Spinal cord (tissue), 10 donors: ENCODE measurements around the gene USP28. TPM values are rescaled to one million over a fixed set of nuclear protein-coding genes. Genes with fewer than 3 reads are reported as not detected.

ENCODE experiments used
- DNase-seq, 6 donors: peaks; one replicate each; pipeline versions ENCODE4 v3.0.0 to v3.0.0-alpha.2; 2013 to 2015; ENCODE audit warnings: low spot score in 6 of 6, low read depth in 4 of 6
- H3K27ac ChIP-seq: one replicate; pipeline ENCODE4 v1.5.1; 2013; ENCODE audit warnings: low read depth, low read length, control low read depth
- H3K27me3 ChIP-seq: one replicate; pipeline ENCODE4 v1.6.1; 2013; ENCODE audit warnings: low read length; ENCODE audit not compliant: control insufficient read depth, insufficient read depth
- H3K36me3 ChIP-seq: one replicate; pipeline ENCODE4 v1.6.1; 2013; ENCODE audit warnings: low read length; ENCODE audit not compliant: control insufficient read depth, insufficient read depth
- H3K4me1 ChIP-seq: one replicate; pipeline ENCODE4 v1.6.1; 2013; ENCODE audit warnings: low read length; ENCODE audit not compliant: control insufficient read depth, insufficient read depth
- H3K4me3 ChIP-seq: one replicate; pipeline ENCODE4 v1.5.1; 2013; ENCODE audit warnings: low read depth, low read length, control low read depth
- H3K9me3 ChIP-seq: one replicate; pipeline ENCODE4 v1.6.1; 2013; ENCODE audit warnings: low read length; ENCODE audit not compliant: control insufficient read depth, insufficient read depth
- WGBS: methylation state at CpG from one replicate; pipeline ENCODE4 v1.1.5; 2013; ENCODE audit warnings: missing lambda C conversion rate; ENCODE audit not compliant: insufficient coverage; 5-methylcytosine and 5-hydroxymethylcytosine counted together
- polyA plus RNA-seq, 2 donors: library from polyadenylated mRNA; unstranded; fragments of 120-200 nt; gene quantifications; one replicate each; pipeline ENCODE4 v1.2.1, GENCODE V29; 2013; ENCODE audit not compliant: insufficient read length in 2 of 2
- total RNA-seq, 2 donors: library from RNA; depleted of rRNA in 1 of 2; stranded (reverse); fragments of 120-200 nt in 1 of 2; fragments of >200 nt in 1 of 2; gene quantifications; one replicate each; pipeline versions ENCODE4 v1.2.3 to v1.2.4, GENCODE V29; 2013 to 2014
- donor health status: healthy.

Gene USP28
- total and polyA plus RNA-seq, 4 donors: 21.9 to 38.1 (median 28.7) TPM

DNA sequence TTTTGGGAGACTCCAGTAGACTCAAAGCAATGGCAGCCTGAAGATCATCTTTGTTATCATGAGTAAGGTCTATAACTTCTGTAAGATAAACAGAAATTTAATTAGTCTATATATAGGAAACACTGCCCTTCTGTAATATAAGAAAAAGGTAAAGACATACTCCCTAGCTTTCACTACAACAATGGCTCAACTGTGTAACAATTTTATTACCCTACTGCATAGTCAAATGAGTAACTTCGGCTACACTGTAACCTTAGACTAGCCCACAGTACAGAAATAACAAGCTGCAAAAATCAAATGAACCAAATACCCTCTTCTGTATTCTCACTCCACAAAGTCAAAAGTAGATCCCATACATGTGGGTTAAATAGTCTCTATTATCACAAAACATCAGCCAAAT is 33.7 kb downstream of the USP28 start:
- no CpG with 5 or more reads among the region's 1 CpG for WGBS
- Histone ChIP-seq H3K4me1 (no peaks in the 10 kb centered on the region), H3K4me3 (no peak overlapping the region), H3K9me3 (no peaks in the 10 kb centered on the region), H3K27ac (no peak overlapping the region), H3K36me3 (peaks cover 15% of the 10 kb centered on the region), H3K27me3 (no peaks in the 10 kb centered on the region)
- no peak for DNase-seq

DNA sequence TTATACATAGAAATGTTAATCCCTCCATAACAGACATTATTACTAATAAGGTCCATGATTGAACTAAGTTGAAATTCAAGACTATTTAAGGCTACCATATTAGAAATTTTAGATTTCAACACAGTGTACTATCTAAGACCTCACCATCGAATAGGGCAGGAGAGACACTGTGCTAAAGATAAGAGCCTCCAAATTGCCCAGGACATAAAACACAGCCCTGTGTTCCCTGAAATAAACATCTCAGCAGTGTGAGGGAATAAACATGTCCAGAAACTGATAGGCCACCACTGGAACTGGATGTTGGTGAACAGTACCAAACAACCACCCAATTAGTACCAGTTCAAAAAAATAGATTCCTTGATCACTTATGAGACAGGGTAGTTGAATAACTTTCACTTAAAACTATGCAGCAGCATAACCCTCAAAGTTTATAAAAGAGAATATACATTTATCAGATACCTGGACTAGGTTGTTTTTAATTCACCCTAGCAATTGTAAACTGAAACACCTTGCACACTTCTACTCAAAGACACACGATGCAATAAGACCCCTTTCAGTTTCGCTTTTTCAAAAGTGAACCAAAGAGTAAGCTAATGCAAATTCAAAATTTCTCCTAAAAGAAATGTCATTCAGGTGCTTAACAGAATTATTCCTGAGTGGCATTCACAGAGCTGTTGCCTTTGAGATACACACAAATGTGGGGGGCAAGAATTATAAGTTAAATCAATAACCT is 34.3 kb downstream of the USP28 start:
- H3K27ac ChIP-seq: no peak overlapping the region
- H3K27me3 ChIP-seq: no peaks in the 10 kb centered on the region
- WGBS: 90% methylated on average over 3 of the region's 3 CpGs
- peaks cover 20% of the 10 kb centered on the region for H3K36me3 ChIP-seq
- H3K4me1 ChIP-seq: no peaks in the 10 kb centered on the region
- H3K9me3 ChIP-seq: no peaks in the 10 kb centered on the region
- no peak for DNase-seq
- no peak overlapping the region for H3K4me3 ChIP-seq

DNA sequence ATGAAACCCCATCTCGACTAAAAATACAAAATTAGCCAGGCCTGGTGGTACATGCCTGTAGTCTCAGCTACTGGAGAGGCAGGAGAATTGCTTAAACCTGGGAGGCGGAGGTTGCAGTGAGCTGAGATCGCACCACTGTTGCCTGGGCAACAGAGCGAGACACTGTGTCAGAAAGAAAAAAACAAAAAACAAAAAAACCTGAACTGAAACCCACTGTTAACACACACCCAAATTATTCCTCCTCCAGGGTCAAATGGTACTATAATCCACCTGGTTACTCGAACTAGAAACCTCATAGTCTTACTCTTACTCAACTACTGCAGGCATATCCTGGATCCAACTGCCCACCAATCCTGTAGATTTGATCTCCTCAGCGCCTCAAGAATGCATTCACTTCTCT is 35.5 kb downstream of the USP28 start:
- DNase-seq: no peak
- Histone ChIP-seq H3K4me3 (no peak overlapping the region), H3K36me3 (peaks cover 24% of the 10 kb centered on the region), H3K27me3 (no peaks in the 10 kb centered on the region), H3K9me3 (no peaks in the 10 kb centered on the region), H3K4me1 (no peaks in the 10 kb centered on the region), H3K27ac (no peak overlapping the region)
- 91% methylated on average over 6 of the region's 6 CpGs for WGBS

DNA sequence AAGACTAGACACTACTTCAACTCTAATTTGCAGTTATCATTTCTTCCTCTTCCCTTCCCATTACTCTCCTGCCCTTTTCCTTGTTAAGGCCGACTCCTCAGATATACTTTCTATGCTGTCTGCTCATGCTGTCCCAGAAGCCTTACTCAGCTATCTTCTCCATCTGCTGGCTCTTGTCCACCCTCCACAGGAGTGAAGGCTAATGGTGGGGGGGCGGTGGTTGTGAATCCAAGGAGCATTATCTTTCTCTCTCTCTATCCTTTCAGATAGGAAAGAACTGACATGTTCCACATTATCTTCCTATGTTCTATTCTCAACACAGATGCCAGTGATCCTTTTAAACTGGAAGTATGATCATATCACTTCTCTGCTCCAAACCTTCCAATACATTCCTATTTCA is 37.4 kb downstream of the USP28 start:
- H3K9me3 ChIP-seq: no peaks in the 10 kb centered on the region
- DNase-seq: no peak
- WGBS: no CpG with 5 or more reads among the region's 2 CpGs
- H3K4me3 ChIP-seq: no peak overlapping the region
- peaks cover 24% of the 10 kb centered on the region for H3K36me3 ChIP-seq
- no peaks in the 10 kb centered on the region for H3K4me1 ChIP-seq
- H3K27ac ChIP-seq: no peak overlapping the region
- no peaks in the 10 kb centered on the region for H3K27me3 ChIP-seq

DNA sequence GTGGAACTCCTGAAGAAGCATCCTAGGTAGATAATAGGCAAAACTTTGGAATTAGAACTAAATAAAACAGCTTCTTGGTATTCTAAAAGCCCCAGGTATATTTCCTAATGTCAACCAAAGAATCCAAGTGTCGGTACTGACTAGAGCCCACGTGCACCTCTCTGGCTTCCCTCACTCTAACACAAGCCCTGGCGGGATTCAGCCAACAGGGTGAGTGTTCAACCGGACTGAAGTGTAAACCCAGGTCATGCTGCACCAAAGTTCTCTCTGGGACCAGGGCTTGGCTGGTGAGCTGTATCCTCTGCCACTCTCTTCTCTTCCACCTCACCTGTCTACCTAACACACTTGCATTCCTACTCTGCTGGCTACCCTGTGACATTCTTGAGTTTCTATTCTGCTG is 40.1 kb downstream of the USP28 start:
- Histone ChIP-seq H3K4me1 (no peaks in the 10 kb centered on the region), H3K9me3 (no peaks in the 10 kb centered on the region), H3K27me3 (no peaks in the 10 kb centered on the region), H3K36me3 (peaks cover 27% of the 10 kb centered on the region), H3K27ac (no peak overlapping the region), H3K4me3 (no peak overlapping the region)
- DNase-seq: no peak
- 95% methylated on average over 4 of the region's 4 CpGs for WGBS

DNA sequence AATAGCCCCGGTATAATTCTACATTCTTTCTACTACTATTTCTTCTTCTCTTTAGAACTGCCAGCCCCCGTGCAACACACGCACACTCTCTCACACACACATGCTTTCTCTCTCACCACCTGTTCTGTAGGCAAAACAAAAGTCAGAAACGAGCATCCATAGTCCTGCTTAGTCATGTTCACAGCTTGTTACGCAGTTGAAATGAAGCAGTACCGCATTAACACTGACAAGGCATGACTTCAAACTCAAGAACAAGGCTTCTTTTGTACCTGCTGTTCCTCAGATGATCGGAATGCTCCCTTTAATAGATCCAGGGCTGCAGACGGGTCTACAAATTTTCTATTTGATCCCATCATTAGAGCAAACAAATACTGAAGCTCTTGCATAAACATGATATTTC is 42.2 kb downstream of the USP28 start:
- H3K4me3 ChIP-seq: no peak overlapping the region
- no peak overlapping the region for H3K27ac ChIP-seq
- no peaks in the 10 kb centered on the region for H3K27me3 ChIP-seq
- no peaks in the 10 kb centered on the region for H3K4me1 ChIP-seq
- WGBS: 57% methylated on average over 8 of the region's 8 CpGs
- peaks cover 14% of the 10 kb centered on the region for H3K36me3 ChIP-seq
- no peaks in the 10 kb centered on the region for H3K9me3 ChIP-seq
- peak in 1 of 6 donors; percentile 26 for DNase-seq

DNA sequence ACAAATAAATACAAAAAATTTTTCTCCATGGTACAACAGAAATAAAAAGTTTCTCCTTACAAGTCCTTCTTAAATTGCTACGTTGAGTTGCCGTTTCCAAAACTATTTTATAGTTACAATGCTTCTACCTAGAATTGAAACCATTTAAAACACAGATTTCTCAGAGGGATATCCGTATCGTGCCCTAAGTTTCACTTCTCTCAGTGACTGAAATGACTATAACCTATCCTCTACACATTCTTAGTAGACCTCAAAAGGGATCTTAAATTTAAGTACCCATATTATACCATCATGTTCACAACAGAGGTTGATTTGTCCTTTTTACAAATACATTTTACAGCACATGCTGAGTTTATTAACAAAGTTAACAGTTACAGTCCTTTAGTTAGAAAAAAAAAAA is 44.1 kb downstream of the USP28 start:
- Histone ChIP-seq H3K36me3 (peaks cover 14% of the 10 kb centered on the region), H3K27me3 (no peaks in the 10 kb centered on the region), H3K9me3 (no peaks in the 10 kb centered on the region), H3K4me3 (no peak overlapping the region), H3K4me1 (no peaks in the 10 kb centered on the region), H3K27ac (no peak overlapping the region)
- WGBS: 80% methylated on average over 1 of the region's 4 CpGs
- DNase-seq: no peak

DNA sequence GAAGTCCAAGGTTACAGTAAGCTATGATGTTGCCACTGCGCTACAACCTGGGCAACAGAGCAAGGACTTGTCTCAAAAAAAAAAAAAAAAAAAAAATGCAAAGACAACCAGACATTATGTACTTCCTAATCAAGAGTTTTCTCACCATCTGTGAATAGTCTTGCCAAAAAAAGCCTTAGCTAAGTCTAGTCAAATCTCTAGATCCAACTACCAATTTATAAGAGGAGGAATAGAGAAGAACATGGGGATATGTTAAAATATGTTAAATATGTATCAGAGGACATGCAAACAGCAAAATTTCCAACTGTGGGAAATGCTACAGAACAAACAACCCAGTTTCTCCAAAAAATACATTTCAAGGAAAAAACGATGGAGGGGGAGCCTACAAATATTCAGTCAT is 45.6 kb downstream of the USP28 start:
- no CpG with 5 or more reads among the region's 2 CpGs for WGBS
- Histone ChIP-seq H3K36me3 (peaks cover 9% of the 10 kb centered on the region), H3K9me3 (no peaks in the 10 kb centered on the region), H3K4me1 (no peaks in the 10 kb centered on the region), H3K27ac (no peak overlapping the region), H3K27me3 (no peaks in the 10 kb centered on the region), H3K4me3 (no peak overlapping the region)
- DNase-seq: peak in 1 of 6 donors; percentile 62

DNA sequence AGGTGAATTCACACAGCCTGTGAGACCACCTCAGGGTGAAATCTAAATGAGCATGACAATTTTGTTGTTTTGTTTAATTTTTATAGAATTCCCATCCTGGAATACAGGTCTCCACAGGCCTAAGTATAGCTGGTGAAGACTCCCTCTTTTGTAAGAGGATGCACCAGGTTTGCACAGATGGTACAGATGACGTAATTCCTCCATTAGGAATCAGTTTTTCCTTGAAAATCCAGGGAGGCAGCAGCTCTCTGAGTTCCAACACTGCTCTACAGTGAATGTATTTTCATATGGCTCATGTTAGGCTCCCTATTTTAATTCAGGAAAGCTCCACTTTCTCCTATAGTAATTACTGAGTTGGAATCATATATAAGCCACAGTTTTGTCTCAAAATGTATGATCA is 47.2 kb downstream of the USP28 start:
- peak in 2 of 6 donors; percentile 20 to 49 for DNase-seq
- no peaks in the 10 kb centered on the region for H3K27me3 ChIP-seq
- H3K27ac ChIP-seq: no peak overlapping the region
- no CpG with 5 or more reads among the region's 1 CpG for WGBS
- no peaks in the 10 kb centered on the region for H3K4me1 ChIP-seq
- H3K9me3 ChIP-seq: no peaks in the 10 kb centered on the region
- no peak overlapping the region for H3K4me3 ChIP-seq
- peaks cover 12% of the 10 kb centered on the region for H3K36me3 ChIP-seq

DNA sequence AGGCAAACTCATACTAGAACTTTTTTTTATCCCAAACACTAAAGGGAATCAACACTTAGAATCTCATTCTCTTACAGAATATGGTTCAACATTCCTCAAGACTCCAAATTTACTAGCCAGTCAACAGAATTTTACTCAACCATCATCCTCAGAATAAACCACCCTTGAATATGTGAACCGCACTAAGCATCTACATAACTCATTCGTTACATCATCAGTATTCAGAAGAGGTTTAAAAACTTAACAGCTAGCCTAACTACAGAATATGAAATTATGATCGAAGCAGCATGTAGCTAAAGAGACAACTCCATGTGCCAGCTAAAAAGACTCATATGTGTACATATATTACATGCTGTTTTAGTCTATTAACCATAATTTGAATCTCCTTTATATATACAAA is 47.9 kb downstream of the USP28 start:
- Histone ChIP-seq H3K4me3 (no peak overlapping the region), H3K36me3 (peaks cover 14% of the 10 kb centered on the region), H3K9me3 (no peaks in the 10 kb centered on the region), H3K27me3 (no peaks in the 10 kb centered on the region), H3K27ac (no peak overlapping the region), H3K4me1 (no peaks in the 10 kb centered on the region)
- WGBS: no CpG with 5 or more reads among the region's 3 CpGs
- no peak for DNase-seq
